22Rv1 (cell line): ENCODE measurements around the gene CELSR3.

Experiments
- ZFX ChIP-seq: fragments of 450-650 bp; IDR thresholded peaks from 2 replicates; pipeline ENCODE4 v1.6.1; 2017; ENCODE audit warnings: antibody characterized with exemption, borderline replicate concordance
- TF ChIP-seq, protein P1 (sequence below): fragments of 450-650 bp; IDR thresholded peaks from 2 replicates; pipeline ENCODE4 v1.5.1; 2017; ENCODE audit warnings: mild to moderate bottlenecking

DNA sequence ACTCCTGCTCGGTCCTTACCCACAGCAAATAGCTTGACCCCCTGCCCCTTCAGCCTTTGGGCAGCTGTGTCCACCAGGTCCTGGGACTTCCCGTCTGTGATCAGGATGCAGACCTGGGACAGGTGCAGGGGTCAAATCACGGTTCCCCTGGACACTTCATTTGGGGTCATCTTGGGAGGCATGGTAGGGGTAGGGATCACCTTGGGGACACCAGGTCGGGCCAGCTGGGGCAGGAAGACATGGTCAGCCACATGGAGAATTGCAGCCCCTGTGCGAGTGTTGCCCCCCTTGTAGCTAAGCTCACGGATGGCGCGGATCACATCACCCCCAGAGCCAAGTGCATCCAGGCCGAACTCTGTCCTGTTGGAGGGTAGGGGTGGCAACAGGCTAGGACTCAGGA, 69.3 kb downstream of the CELSR3 start:
- TF ChIP-seq, protein P1, sequence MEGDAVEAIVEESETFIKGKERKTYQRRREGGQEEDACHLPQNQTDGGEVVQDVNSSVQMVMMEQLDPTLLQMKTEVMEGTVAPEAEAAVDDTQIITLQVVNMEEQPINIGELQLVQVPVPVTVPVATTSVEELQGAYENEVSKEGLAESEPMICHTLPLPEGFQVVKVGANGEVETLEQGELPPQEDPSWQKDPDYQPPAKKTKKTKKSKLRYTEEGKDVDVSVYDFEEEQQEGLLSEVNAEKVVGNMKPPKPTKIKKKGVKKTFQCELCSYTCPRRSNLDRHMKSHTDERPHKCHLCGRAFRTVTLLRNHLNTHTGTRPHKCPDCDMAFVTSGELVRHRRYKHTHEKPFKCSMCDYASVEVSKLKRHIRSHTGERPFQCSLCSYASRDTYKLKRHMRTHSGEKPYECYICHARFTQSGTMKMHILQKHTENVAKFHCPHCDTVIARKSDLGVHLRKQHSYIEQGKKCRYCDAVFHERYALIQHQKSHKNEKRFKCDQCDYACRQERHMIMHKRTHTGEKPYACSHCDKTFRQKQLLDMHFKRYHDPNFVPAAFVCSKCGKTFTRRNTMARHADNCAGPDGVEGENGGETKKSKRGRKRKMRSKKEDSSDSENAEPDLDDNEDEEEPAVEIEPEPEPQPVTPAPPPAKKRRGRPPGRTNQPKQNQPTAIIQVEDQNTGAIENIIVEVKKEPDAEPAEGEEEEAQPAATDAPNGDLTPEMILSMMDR: no peak
- TF ChIP-seq ZFX: no peak
